ENCODE results near the gene DEFB108B.
"Not testable (repeated sequence)": the region's sequence is repeated elsewhere in the genome, so short reads cannot be mapped to it uniquely, and the experiment has no call there.

The DEFB108B gene

DNA sequence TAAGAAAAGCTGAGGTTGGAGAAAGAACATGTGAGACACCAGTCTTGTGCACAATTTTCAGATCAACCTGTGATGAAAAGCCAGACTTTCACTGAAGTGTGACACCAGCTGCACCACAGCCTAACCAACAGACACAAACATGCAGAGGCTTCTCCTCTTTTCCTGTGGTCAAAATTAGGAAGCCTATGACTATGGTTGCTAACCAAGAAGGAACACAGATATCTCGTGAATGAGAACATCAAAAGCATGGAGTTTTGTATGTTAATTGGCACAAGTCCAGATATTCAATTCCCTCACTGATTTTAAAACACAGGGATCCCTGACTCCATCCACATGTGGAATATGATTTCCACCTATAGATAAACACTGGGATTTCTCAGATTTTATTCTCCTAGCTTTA, 11.5 kb upstream of the DEFB108B start:
- not testable (repeated sequence) for DNase-seq

- DNase-seq, result not testable (repeated sequence)
These were observed 3.8 kb upstream of the DEFB108B start for GRCh38 chr11:71829247-71829646.

DNA sequence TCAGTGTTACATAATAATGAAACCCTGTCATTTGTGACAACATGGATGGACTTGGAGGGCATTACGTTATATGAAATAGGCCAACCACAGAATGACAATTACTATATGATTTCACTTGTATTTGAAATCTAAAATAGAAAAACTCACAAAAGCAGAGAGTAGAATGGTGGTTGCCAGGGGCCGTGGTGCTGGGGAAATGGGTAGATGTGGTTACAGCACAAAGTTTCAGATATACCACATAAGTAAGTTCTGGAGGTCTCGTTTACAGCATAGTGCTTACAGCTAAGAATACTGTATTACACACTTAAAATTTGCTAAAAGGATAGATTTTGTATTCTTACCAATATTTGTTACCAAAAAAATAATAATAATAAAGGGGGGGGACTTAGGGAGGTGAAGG, 3.3 kb upstream of the DEFB108B start:
- DNase-seq, result not testable (repeated sequence)

DNA sequence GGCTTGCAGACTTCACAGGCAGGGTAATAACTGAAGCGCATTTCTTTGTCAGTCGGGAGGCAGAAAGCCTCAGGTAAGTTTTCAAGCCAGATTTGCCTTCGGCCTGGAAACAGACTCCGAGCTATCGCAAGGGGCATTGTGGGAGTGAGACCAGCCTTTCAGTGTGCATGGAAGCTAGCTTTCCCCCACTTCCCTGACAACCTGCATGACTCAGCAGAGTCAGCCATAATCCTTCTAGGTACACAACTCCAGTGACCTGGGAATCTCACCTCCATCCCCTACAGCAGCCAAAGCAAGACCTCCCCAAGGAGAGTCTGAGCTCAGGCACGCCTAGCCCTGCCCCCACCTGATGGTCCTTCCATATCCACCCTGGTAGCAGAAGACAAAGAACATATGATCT, 9.7 kb downstream of the DEFB108B start:
- DNase-seq, result not testable (repeated sequence)

GRCh38 chr11:71843355-71843754, 10.4 kb downstream of the DEFB108B start:
- not testable (repeated sequence) for DNase-seq

DNA sequence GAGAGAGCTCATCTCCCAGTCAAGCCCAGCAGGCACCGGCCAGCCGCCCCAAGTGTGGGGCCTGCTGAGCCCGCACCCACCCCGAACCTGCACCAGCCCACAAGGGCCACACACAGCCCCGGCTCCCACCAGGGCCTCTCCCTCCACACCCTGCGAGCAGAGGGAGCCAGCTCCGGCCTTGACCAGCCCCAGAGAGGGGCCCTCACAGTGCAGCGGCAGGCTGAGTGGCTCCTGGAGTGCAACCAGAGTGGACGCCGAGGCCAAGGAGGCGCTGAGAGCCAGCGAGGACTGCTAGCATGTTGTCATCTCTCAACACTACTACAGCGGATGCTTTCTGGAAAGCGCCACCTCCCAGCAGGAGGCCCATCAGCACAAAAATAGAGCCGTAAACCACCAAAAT, 10.9 kb downstream of the DEFB108B start:
- DNase-seq, result no peak

- DNase-seq, result not testable (repeated sequence)
These were observed 20.9 kb downstream of the DEFB108B start for GRCh38 chr11:71853895-71854294.

DNA sequence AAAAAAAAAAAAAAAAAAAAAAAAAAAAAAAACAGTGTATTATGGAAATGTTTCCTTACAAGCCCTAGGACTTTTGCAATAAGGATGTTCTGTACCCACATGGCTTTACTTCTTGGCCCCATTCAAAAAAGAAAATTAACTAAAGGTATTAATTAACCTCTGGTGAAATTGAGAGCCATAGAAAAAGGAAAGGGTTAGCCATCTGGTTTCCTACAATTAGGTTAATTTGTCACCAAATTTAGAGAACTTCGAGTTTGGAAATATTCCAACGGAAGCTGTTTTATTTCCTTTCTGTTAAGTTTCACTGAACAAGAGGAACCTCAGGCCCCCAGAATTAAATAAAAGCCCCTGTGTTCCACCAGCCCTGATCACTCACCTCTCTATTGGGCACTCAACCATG, 22.9 kb downstream of the DEFB108B start:
- DNase-seq, result not testable (repeated sequence)

DNA sequence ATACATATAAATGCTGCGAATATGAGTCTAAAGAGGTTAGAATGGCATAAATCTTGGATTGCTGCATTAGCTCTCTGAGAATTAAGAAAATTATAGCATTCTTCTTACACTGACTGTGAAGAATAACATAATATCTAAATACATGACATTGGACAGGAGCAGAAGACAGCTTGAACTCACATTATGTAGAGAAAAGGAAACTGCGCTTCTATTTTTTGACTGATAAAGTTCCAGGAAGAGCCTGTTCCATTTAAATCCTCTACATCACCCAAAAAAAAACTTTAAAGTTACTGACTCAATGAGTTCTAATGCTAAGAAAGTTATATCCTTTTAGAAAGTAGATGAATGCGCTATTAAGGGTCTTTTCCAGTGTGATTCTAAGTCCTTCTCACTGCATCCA, 27.8 kb downstream of the DEFB108B start:
- DNase-seq, result not testable (repeated sequence)

DNA sequence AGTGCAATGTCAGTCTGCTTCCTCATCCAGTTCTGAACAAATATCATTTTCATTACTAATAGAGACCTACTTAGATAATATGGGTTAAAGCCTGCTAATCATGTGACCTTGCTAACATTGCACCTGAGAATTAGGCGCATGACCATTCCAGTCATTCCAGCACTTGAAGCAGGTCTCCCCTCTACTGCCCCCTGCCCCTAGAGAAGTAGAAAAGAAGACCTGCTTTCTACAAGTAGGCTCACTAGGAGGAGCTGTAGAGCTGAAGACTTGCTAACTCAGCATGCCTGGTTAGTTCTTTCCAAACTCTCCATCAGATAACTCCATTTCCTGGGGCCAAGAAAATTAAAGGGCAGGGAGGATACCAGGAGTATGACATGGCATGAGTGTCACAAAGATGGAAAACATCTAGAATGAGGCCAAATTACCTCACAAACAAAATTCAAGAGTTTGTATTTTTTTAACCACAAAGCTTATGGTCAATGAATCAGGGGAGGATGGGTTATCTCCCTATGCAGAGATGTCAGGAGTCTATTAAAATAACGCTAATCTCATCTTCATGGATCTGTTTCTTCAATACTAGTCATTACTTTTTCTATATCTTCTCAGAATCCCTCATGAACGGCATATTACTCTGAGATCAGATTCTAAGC, 31.1 kb downstream of the DEFB108B start:
- peak; percentile 19 to 69 (median 24) for DNase-seq

GRCh38 chr11:71867209-71867608, 34.2 kb downstream of the DEFB108B start:
- not testable (repeated sequence) for DNase-seq

GRCh38 chr11:71869931-71870330, 36.9 kb downstream of the DEFB108B start:
- not testable (repeated sequence) for DNase-seq

DNA sequence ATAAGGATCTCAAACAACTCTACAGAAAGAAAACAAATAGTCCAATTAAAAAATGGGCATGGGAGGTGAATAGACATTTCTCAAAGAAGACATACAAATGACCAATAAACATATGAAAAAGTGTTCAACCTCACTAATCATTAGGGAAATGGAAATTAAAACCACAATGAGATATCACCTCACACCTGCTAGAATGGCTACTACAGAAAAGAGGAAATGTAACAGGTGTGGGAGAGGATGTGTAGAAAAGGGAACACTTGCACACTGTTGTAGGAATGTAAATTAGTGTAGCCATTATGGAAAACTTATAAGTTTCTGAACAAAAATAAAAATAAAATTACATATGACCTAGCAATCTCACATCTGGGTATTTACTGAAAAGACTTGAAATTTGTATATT, 37.7 kb downstream of the DEFB108B start:
- not testable (repeated sequence) for DNase-seq

DNA sequence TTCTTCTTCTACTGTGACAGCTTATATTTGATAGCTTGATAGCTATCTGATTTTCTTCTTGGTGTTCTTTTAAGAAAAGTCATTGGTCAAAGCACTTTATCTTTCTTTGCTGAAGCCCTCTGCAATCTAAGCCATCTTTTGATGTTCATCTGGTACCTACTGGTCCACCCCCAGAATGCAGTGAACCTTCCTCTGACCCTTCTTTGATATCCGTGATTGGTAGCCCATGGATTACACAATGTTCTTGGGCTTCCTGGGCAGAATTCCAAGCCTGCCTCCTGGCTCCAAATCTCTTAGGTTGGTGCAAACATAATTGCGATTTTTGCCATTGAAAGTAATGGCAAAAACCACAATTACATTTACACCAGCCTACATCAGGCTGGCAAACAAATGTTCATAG, 43.3 kb downstream of the DEFB108B start:
- not testable (repeated sequence) for DNase-seq

DNA sequence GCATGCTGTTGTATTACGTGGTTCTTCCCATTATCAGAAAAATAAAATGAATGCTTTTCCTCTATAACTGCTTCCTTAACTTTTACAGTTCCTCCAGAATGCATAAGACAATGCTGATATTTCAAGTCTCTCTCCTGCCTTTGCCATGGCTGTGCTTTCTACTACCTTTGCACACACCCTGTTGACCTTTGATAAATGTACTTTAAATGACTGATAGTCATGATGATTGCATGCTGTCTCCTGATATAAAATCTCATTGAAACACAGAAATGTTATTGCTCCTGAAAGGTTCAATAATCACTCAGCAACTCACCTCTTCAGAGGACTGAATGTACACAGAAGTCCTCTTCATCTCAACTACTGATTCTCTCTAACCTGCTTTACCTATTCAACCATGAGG, 45.1 kb downstream of the DEFB108B start, which contains the start of gene DEFB131B:
Gene DEFB131B (plus strand): TSS at position 395 of the 400 bp plus-strand sequence. CDS start 0 bp downstream, at position 395.
- DNase-seq, result not testable (repeated sequence)

DNA sequence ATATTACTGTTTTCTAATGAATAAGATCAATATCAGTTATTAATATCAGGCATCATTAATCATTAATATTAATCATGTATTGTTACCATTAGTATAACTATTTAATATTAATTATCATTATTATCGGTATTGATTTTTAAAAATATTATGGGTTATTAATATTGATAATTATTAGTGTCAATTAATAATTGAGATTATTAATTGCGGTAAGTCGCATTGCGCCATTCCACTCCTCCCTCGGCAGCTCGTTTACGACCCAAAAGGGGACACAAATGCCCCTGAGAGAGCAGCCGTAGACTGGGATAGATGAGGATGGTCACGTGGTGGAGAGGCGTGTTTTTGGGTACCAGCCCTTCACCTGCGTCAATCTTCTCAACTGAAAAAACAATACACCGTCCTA, 52.8 kb downstream of the DEFB108B start:
- DNase-seq, result not testable (repeated sequence)

Measured in NCI-H1417 (cell line).